GM19238 (cell line): ENCODE data around the gene GALNTL6.
"Not testable (repeated sequence)": the region's sequence is repeated elsewhere in the genome, so short reads cannot be mapped to it uniquely, and the experiment has no call there.

ENCODE experiments used
- DNase-seq: peaks from one replicate; pipeline ENCODE4 v3.0.0; 2011; ENCODE audit warnings: low spot score; ENCODE audit not compliant: insufficient read length

GALNTL6 gene

GRCh38 chr4:172379834-172380233 lies 566.6 kb downstream of the GALNTL6 start:
- DNase-seq = no peak

- DNase-seq = no peak
Observed at GRCh38 chr4:172390331-172390730, 577.1 kb downstream of the GALNTL6 start.

- no peak for DNase-seq
Observed at GRCh38 chr4:172392741-172393140, 579.5 kb downstream of the GALNTL6 start.

- no peak for DNase-seq
Observed at GRCh38 chr4:172393220-172393619, 580.0 kb downstream of the GALNTL6 start.

- DNase-seq = no peak
Observed at GRCh38 chr4:172404676-172405075, 591.5 kb downstream of the GALNTL6 start.

- DNase-seq = no peak
Observed at GRCh38 chr4:172410363-172410762, 597.2 kb downstream of the GALNTL6 start.

GRCh38 chr4:172411149-172411548 lies 597.9 kb downstream of the GALNTL6 start:
- DNase-seq = no peak

GRCh38 chr4:172412851-172413580 lies 599.8 kb downstream of the GALNTL6 start:
- DNase-seq = no peak

GRCh38 chr4:172428979-172429378 lies 615.8 kb downstream of the GALNTL6 start:
- not testable (repeated sequence) for DNase-seq

- DNase-seq = no peak
Observed at GRCh38 chr4:172480471-172480870, 667.3 kb downstream of the GALNTL6 start.

GRCh38 chr4:172481802-172482508 lies 668.8 kb downstream of the GALNTL6 start:
- DNase-seq = no peak

GRCh38 chr4:172485007-172485406 lies 671.8 kb downstream of the GALNTL6 start:
- no peak for DNase-seq

- DNase-seq = no peak
Observed at GRCh38 chr4:172486531-172486930, 673.3 kb downstream of the GALNTL6 start.

- DNase-seq = no peak
Observed at GRCh38 chr4:172489861-172490260, 676.7 kb downstream of the GALNTL6 start.

- DNase-seq = no peak
Observed at GRCh38 chr4:172495769-172496168, 682.6 kb downstream of the GALNTL6 start.

GRCh38 chr4:172497321-172497720 lies 684.1 kb downstream of the GALNTL6 start:
- no peak for DNase-seq

GRCh38 chr4:172514011-172514410 lies 700.8 kb downstream of the GALNTL6 start:
- no peak for DNase-seq

GRCh38 chr4:172514801-172515200 lies 701.6 kb downstream of the GALNTL6 start:
- DNase-seq = no peak

GRCh38 chr4:172515266-172515879 lies 702.2 kb downstream of the GALNTL6 start:
- DNase-seq = no peak

GRCh38 chr4:172517391-172517790 lies 704.2 kb downstream of the GALNTL6 start:
- no peak for DNase-seq

GRCh38 chr4:172521248-172521647 lies 708.0 kb downstream of the GALNTL6 start:
- no peak for DNase-seq

- DNase-seq = no peak
Observed at GRCh38 chr4:172521680-172522079, 708.5 kb downstream of the GALNTL6 start.
